Ishikawa (cell line): Measurements from ENCODE around the gene IL19.

Experiments used
- CEBPB ChIP-seq: IDR thresholded peaks from 2 replicates; pipeline ENCODE4 v1.6.1; 2012
- CREB1 ChIP-seq: IDR thresholded peaks from 2 replicates; pipeline ENCODE4 v1.6.1; 2012; ENCODE audit warnings: low read depth
- EGR1 ChIP-seq: IDR thresholded peaks from 2 replicates; pipeline ENCODE4 v1.6.1; 2012
- EP300 ChIP-seq: IDR thresholded peaks from 2 replicates; pipeline ENCODE4 v1.6.1; 2012; ENCODE audit warnings: borderline replicate concordance
- FOXM1 ChIP-seq: IDR thresholded peaks from 2 replicates; pipeline ENCODE4 v1.6.1; 2012; ENCODE audit warnings: low read depth, borderline replicate concordance
- MAX ChIP-seq: IDR thresholded peaks from 2 replicates; pipeline ENCODE4 v1.6.1; 2012
- NFIC ChIP-seq: IDR thresholded peaks from 2 replicates; pipeline ENCODE4 v1.6.1; 2012
- RAD21 ChIP-seq: IDR thresholded peaks from 2 replicates; pipeline ENCODE4 v1.6.1; 2012; ENCODE audit warnings: low read depth
- REST ChIP-seq: IDR thresholded peaks from 2 replicates; pipeline ENCODE4 v1.6.1; 2012; ENCODE audit warnings: low read depth, mild to moderate bottlenecking
- TAF1 ChIP-seq: IDR thresholded peaks from 2 replicates; pipeline ENCODE4 v1.6.1; 2012; ENCODE audit warnings: low read depth, mild to moderate bottlenecking
- TCF12 ChIP-seq: IDR thresholded peaks from 2 replicates; pipeline ENCODE4 v1.6.1; 2012; ENCODE audit warnings: low read depth
- TEAD4 ChIP-seq: IDR thresholded peaks from 2 replicates; pipeline ENCODE4 v1.6.1; 2012
- USF1 ChIP-seq: IDR thresholded peaks from 2 replicates; pipeline ENCODE4 v1.6.1; 2012
- YY1 ChIP-seq: IDR thresholded peaks from 2 replicates; pipeline ENCODE4 v1.6.1; 2012; ENCODE audit warnings: low read depth
- ZBTB7A ChIP-seq: IDR thresholded peaks from 2 replicates; pipeline ENCODE4 v1.6.1; 2012; ENCODE audit warnings: low read depth

The IL19 gene

GRCh38 chr1:206779638-206780037 lies 9.1 kb downstream of the IL19 start:
- TF ChIP-seq TAF1: no peak
- TF ChIP-seq MAX: no peak
- TF ChIP-seq CREB1: no peak
- TF ChIP-seq TCF12: no peak
- TF ChIP-seq NFIC: no peak

GRCh38 chr1:206782448-206782847 lies 11.9 kb downstream of the IL19 start:
- TF ChIP-seq EGR1: no peak
- no peak for TF ChIP-seq TCF12
- no peak for TF ChIP-seq ZBTB7A
- no peak for TF ChIP-seq FOXM1
- TF ChIP-seq TAF1: no peak
- no peak for TF ChIP-seq NFIC
- no peak for TF ChIP-seq CEBPB
- TF ChIP-seq MAX: no peak
- no peak for TF ChIP-seq REST
- TF ChIP-seq TEAD4: no peak
- TF ChIP-seq RAD21: no peak
- no peak for TF ChIP-seq EP300
- TF ChIP-seq USF1: no peak
- no peak for TF ChIP-seq CREB1
- no peak for TF ChIP-seq YY1

- TF ChIP-seq TAF1 (no peak), FOXM1 (no peak), CREB1 (no peak), YY1 (no peak), CEBPB (no peak), REST (no peak), ZBTB7A (no peak), TCF12 (no peak), EP300 (no peak), USF1 (no peak), TEAD4 (no peak), NFIC (no peak), MAX (no peak), RAD21 (no peak), EGR1 (no peak)
Observed at GRCh38 chr1:206783506-206783905, 12.9 kb downstream of the IL19 start.

- TF ChIP-seq YY1: no peak
- TF ChIP-seq EGR1: no peak
- no peak for TF ChIP-seq TEAD4
- no peak for TF ChIP-seq EP300
- TF ChIP-seq TAF1: no peak
- no peak for TF ChIP-seq MAX
- TF ChIP-seq TCF12: no peak
Observed at GRCh38 chr1:206784471-206784903, 13.9 kb downstream of the IL19 start.

- TF ChIP-seq REST: no peak
- TF ChIP-seq MAX: no peak
- TF ChIP-seq RAD21: no peak
- TF ChIP-seq NFIC: no peak
- TF ChIP-seq YY1: no peak
- no peak for TF ChIP-seq ZBTB7A
- TF ChIP-seq TAF1: no peak
- TF ChIP-seq CREB1: no peak
- TF ChIP-seq EGR1: no peak
- TF ChIP-seq FOXM1: no peak
- TF ChIP-seq TEAD4: no peak
- TF ChIP-seq TCF12: no peak
- no peak for TF ChIP-seq CEBPB
Observed at GRCh38 chr1:206785182-206785765, 14.7 kb downstream of the IL19 start.
